GM15510 (cell line): ENCODE data around the gene FGF9.

Experiments used
- POLR2A ChIP-seq: IDR thresholded peaks from 3 replicates; pipeline ENCODE4 v1.6.1; 2011; ENCODE audit warnings: borderline replicate concordance; ENCODE audit not compliant: insufficient read length; ENCODE audit errors: extremely low read depth

FGF9 gene

GRCh38 chr13:21670883-21671619 lies at the start of gene FGF9:
Gene FGF9 (plus strand): TSS chr13:21671073. CDS start chr13:21671913, 840 bp downstream.
- TF ChIP-seq POLR2A, result peak; percentile 73

- TF ChIP-seq POLR2A, result no peak
Observed at GRCh38 chr13:21625366-21625765, 45.5 kb upstream of the FGF9 start.

GRCh38 chr13:21632196-21632595 lies 38.7 kb upstream of the FGF9 start:
- TF ChIP-seq POLR2A, result no peak

- no peak for TF ChIP-seq POLR2A
Observed at GRCh38 chr13:21636656-21637055, 34.2 kb upstream of the FGF9 start.

- TF ChIP-seq POLR2A, result no peak
Observed at GRCh38 chr13:21637296-21637695, 33.6 kb upstream of the FGF9 start.

- no peak for TF ChIP-seq POLR2A
Observed at GRCh38 chr13:21638319-21639282, 32.3 kb upstream of the FGF9 start.

GRCh38 chr13:21639561-21639960 lies 31.3 kb upstream of the FGF9 start:
- no peak for TF ChIP-seq POLR2A

GRCh38 chr13:21641629-21642028 lies 29.2 kb upstream of the FGF9 start:
- TF ChIP-seq POLR2A, result no peak

- no peak for TF ChIP-seq POLR2A
Observed at GRCh38 chr13:21657538-21657937, 13.3 kb upstream of the FGF9 start.

- TF ChIP-seq POLR2A, result no peak
Observed at GRCh38 chr13:21659087-21659486, 11.8 kb upstream of the FGF9 start.

GRCh38 chr13:21661097-21661909 lies 9.6 kb upstream of the FGF9 start:
- TF ChIP-seq POLR2A, result no peak

GRCh38 chr13:21663197-21663596 lies 7.7 kb upstream of the FGF9 start:
- TF ChIP-seq POLR2A, result no peak

GRCh38 chr13:21668732-21669275 lies 2.1 kb upstream of the FGF9 start:
- no peak for TF ChIP-seq POLR2A

- no peak for TF ChIP-seq POLR2A
Observed at GRCh38 chr13:21670006-21670882, 629 bp upstream of the FGF9 start.

GRCh38 chr13:21671620-21672286 lies 880 bp downstream of the FGF9 start:
- TF ChIP-seq POLR2A, result no peak
